Measurements from ENCODE around the gene GALE.

DNA sequence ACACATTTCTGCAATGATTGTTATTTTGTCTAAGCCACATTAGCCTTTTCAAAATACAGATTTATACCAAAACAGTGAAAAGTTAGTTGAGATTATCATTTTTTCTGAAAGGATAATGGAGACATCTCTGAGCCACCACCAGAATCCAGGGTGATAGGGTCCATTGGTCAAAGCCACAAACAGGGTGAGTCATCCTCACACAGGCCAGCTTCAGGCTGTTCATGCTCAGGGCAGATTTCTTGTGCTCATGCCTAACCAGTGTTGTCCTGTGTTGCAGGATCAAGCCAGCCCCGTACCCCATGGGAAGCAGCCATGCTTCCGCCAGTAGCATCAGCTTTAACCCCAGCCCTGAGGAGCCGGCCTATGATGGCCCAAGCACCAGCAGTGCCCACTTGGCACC lies 43.9 kb downstream of the GALE start:
- TF ChIP-seq POLR2A (IDR thresholded peaks at IDR 0.05) = no peak
- TF ChIP-seq, protein P1, sequence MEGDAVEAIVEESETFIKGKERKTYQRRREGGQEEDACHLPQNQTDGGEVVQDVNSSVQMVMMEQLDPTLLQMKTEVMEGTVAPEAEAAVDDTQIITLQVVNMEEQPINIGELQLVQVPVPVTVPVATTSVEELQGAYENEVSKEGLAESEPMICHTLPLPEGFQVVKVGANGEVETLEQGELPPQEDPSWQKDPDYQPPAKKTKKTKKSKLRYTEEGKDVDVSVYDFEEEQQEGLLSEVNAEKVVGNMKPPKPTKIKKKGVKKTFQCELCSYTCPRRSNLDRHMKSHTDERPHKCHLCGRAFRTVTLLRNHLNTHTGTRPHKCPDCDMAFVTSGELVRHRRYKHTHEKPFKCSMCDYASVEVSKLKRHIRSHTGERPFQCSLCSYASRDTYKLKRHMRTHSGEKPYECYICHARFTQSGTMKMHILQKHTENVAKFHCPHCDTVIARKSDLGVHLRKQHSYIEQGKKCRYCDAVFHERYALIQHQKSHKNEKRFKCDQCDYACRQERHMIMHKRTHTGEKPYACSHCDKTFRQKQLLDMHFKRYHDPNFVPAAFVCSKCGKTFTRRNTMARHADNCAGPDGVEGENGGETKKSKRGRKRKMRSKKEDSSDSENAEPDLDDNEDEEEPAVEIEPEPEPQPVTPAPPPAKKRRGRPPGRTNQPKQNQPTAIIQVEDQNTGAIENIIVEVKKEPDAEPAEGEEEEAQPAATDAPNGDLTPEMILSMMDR (IDR thresholded peaks at IDR 0.05) = no peak
- TF ChIP-seq POLR2AphosphoS5 (IDR thresholded peaks at IDR 0.05) = no peak

Data from prostate gland (tissue), 2 donors.